MM.1S (cell line): ENCODE data around the gene MEFV.

Experiments used
- DNase-seq: peaks from one replicate; pipeline ENCODE4 v3.0.0-alpha.2; 2015
- H2AFZ ChIP-seq: fragments of 300-600 bp; sonication (generic); 2 replicates; pipeline ENCODE4 v1.6.0; 2016; ENCODE audit warnings: antibody characterized with exemption, low read length
- H3F3A ChIP-seq: fragments of 300-600 bp; sonication (generic); 2 replicates; pipeline ENCODE4 v1.6.1; 2016; ENCODE audit warnings: mild to moderate bottlenecking, antibody characterized with exemption, low read length, moderate library complexity, mixed read lengths; ENCODE audit not compliant: insufficient read depth
- H3K27ac ChIP-seq: fragments of 300-600 bp; sonication (generic); 2 replicates; pipeline ENCODE4 v1.5.1; 2016; ENCODE audit warnings: mild to moderate bottlenecking, low read length
- H3K27me3 ChIP-seq: fragments of 300-600 bp; sonication (generic); replicated peaks from 2 replicates; pipeline ENCODE4 v1.6.0; 2016; ENCODE audit warnings: low read length; ENCODE audit not compliant: insufficient read depth
- H3K36me3 ChIP-seq: fragments of 300-600 bp; sonication (generic); replicated peaks from 2 replicates; pipeline ENCODE4 v1.6.1; 2016; ENCODE audit warnings: mild to moderate bottlenecking, low read length, mixed read lengths; ENCODE audit not compliant: insufficient read depth
- H3K4me1 ChIP-seq: fragments of 300-600 bp; sonication (generic); 2 replicates; pipeline ENCODE4 v1.6.1; 2016; ENCODE audit warnings: low read length, mixed read lengths
- H3K4me2 ChIP-seq: fragments of 300-600 bp; sonication (generic); 2 replicates; pipeline ENCODE4 v1.6.0; 2016; ENCODE audit warnings: low read depth, low read length
- H3K4me3 ChIP-seq: fragments of 300-600 bp; sonication (generic); 2 replicates; pipeline ENCODE4 v1.5.1; 2016; ENCODE audit warnings: low read length, mixed read lengths
- H3K79me2 ChIP-seq: fragments of 300-600 bp; sonication (generic); 2 replicates; pipeline ENCODE4 v1.6.1; 2016; ENCODE audit warnings: mixed run types, low read length, mixed read lengths
- H3K9ac ChIP-seq: fragments of 300-600 bp; sonication (generic); 2 replicates; pipeline ENCODE4 v1.6.1; 2016; ENCODE audit warnings: low read length, mixed read lengths
- H3K9me2 ChIP-seq: fragments of 300-600 bp; sonication (generic); replicated peaks from 2 replicates; pipeline ENCODE4 v1.6.1; 2016; ENCODE audit warnings: mild to moderate bottlenecking, low read length, mixed read lengths; ENCODE audit not compliant: insufficient read depth
- H3K9me3 ChIP-seq: fragments of 300-600 bp; sonication (generic); replicated peaks from 2 replicates; pipeline ENCODE4 v1.6.1; 2016; ENCODE audit warnings: mild to moderate bottlenecking, low read length, mixed read lengths; ENCODE audit not compliant: insufficient read depth
- H4K20me1 ChIP-seq: fragments of 300-600 bp; sonication (generic); 2 replicates; pipeline ENCODE4 v1.6.1; 2016; ENCODE audit warnings: mild to moderate bottlenecking, low read length, moderate library complexity, mixed read lengths; ENCODE audit not compliant: insufficient read depth
- EZH2 ChIP-seq: fragments of 300-600 bp; sonication (generic); optimal IDR thresholded peaks from 2 replicates; pipeline ENCODE3; 2017; ENCODE audit warnings: low read depth, mild to moderate bottlenecking, antibody characterized with exemption, low read length, mixed read lengths
- EZH2phosphoT487 ChIP-seq: fragments of 300-600 bp; sonication (generic); IDR thresholded peaks from 2 replicates; pipeline ENCODE4 v1.6.1; 2018; ENCODE audit warnings: antibody characterized with exemption, low read length
- TF ChIP-seq, protein P1 (sequence below): fragments of 300-600 bp; sonication (generic); IDR thresholded peaks from 2 replicates; pipeline ENCODE4 v1.5.1; 2016; ENCODE audit warnings: antibody characterized with exemption, low read length, mixed read lengths

The MEFV gene

DNA sequence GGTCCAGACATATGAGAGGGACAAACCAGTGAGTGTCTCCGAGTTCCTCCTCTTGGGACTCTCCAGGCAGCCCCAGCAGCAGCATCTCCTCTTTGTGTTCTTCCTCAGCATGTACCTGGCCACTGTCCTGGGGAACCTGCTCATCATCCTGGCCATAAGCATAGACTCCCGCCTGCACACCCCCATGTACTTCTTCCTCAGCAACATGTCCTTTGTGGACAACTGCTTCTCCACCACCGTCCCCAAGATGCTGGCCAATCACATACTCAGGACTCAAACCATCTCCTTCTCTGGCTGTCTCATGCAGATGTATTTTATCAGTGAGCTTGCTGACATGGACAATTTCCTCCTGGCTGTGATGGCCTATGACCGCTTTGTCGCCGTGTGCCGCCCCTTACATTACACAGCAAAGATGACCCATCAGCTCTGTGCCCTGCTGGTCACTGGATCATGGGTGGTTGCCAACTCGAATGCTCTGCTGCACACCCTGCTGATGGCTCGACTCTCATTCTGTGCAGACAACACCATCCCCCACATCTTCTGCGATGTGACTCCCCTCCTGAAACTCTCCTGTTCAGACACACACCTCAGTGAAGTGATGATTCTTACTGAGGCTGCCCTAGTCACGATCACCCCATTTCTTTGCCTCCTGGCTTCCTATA is 40.7 kb downstream of the MEFV start:
- no peaks in the 10 kb centered on the region for H3K27me3 ChIP-seq
- peak overlapping the region; percentile 38; the same call in 1 of the 2 replicates for H3K27ac ChIP-seq
- no peaks in the 10 kb centered on the region for H3K9me3 ChIP-seq

DNA sequence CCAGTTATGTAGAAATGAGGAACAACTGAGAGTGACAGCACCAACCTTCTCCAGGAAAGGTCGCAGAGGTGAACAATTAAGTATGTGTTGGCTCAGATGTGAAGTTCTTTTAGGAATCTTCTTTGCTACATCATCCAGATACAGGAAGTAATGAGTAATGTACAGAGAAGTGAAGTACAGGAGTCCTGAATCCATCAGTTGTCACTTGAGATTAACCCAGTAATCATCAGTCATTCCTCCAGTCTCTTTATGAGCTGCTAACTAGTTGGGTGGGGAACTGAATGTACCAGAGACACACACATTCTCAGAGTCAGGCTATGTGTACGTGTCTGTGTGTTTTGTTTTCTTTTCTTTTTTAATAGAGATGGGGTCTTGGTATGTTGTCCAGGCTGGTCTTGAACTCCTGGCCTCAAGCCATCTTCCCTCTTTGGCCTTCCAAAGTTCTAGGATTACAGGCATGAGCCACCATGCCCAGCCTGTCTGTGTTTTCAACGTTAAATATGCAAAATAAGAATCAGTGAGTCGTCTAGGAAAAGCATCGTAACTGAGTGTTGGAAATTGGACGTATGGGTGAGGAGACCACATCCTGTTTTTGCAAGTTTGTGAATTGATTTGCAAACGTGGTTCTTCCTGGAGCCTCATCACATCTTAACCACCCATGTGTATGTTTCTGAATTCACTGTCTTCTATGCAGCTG is 41.4 kb downstream of the MEFV start:
- peak overlapping the region; percentile 38; the same call in 1 of the 2 replicates for H3K27ac ChIP-seq
- peaks cover 19% of the 10 kb centered on the region for H3K4me1 ChIP-seq
- H3K36me3 ChIP-seq, result no peaks in the 10 kb centered on the region
- peak overlapping the region; percentile 10 for H3K4me2 ChIP-seq
- no peaks in the 10 kb centered on the region; the same call in 1 of the 2 replicates for H3F3A ChIP-seq
- TF ChIP-seq EZH2phosphoT487 (no peak), EZH2 (no peak)
- TF ChIP-seq, protein P1, sequence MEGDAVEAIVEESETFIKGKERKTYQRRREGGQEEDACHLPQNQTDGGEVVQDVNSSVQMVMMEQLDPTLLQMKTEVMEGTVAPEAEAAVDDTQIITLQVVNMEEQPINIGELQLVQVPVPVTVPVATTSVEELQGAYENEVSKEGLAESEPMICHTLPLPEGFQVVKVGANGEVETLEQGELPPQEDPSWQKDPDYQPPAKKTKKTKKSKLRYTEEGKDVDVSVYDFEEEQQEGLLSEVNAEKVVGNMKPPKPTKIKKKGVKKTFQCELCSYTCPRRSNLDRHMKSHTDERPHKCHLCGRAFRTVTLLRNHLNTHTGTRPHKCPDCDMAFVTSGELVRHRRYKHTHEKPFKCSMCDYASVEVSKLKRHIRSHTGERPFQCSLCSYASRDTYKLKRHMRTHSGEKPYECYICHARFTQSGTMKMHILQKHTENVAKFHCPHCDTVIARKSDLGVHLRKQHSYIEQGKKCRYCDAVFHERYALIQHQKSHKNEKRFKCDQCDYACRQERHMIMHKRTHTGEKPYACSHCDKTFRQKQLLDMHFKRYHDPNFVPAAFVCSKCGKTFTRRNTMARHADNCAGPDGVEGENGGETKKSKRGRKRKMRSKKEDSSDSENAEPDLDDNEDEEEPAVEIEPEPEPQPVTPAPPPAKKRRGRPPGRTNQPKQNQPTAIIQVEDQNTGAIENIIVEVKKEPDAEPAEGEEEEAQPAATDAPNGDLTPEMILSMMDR, result no peak
- H3K4me3 ChIP-seq, result no peak overlapping the region
- no peaks in the 10 kb centered on the region for H3K9me3 ChIP-seq
- no peaks in the 10 kb centered on the region for H3K9me2 ChIP-seq
- no peaks in the 10 kb centered on the region for H4K20me1 ChIP-seq
- no peaks in the 10 kb centered on the region for H3K27me3 ChIP-seq
- no peak overlapping the region for H3K9ac ChIP-seq
- H2AFZ ChIP-seq, result no peak overlapping the region
- no peaks in the 10 kb centered on the region for H3K79me2 ChIP-seq
- DNase-seq, result peak; percentile 57

More for the DNA sequence above, 40.7 kb downstream of the MEFV start:
- Histone ChIP-seq H3K9ac (no peak overlapping the region), H3K4me3 (no peak overlapping the region), H4K20me1 (no peaks in the 10 kb centered on the region), H3K9me2 (no peaks in the 10 kb centered on the region), H3K4me2 (peak overlapping the region; percentile 10), H3K36me3 (no peaks in the 10 kb centered on the region), H3F3A (no peaks in the 10 kb centered on the region; the same call in 1 of the 2 replicates), H2AFZ (no peak overlapping the region), H3K4me1 (peaks cover 19% of the 10 kb centered on the region), H3K79me2 (no peaks in the 10 kb centered on the region)
- no peak for TF ChIP-seq EZH2phosphoT487
- no peak for TF ChIP-seq EZH2
- TF ChIP-seq, protein P1, result no peak
- peak; percentile 13 for DNase-seq

DNA sequence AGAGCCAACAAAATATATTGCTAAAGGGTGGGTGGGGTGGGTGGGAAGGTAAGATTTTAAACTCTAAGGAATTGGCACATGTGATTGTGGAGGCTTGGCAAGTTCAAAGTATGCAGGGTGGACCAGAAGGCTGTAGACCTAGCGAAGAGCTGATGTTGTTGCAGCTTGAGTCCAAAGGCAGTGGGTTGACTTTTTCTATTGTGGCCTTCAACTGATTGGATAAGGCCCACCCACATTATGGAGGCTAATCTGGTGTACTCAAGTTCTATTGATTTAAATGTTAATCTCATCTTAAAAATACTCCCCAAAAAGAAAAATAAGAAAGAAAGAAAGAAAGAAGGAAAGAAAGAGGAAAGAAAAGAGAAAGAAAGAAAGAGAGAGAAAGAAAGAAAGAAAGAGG is 43.9 kb downstream of the MEFV start:
- TF ChIP-seq EZH2phosphoT487 (no peak), EZH2 (no peak)
- TF ChIP-seq, protein P1, result no peak
- no peak overlapping the region for H2AFZ ChIP-seq
- DNase-seq, result no peak

More for the DNA sequence above, 43.9 kb downstream of the MEFV start:
- Histone ChIP-seq H3F3A (no peaks in the 10 kb centered on the region; the same call in 1 of the 2 replicates), H3K36me3 (no peaks in the 10 kb centered on the region), H3K9ac (no peak overlapping the region), H3K9me3 (no peaks in the 10 kb centered on the region), H3K4me2 (no peak overlapping the region), H3K27ac (no peak overlapping the region), H3K9me2 (no peaks in the 10 kb centered on the region), H3K4me3 (no peak overlapping the region), H3K79me2 (no peaks in the 10 kb centered on the region), H3K27me3 (no peaks in the 10 kb centered on the region), H4K20me1 (no peaks in the 10 kb centered on the region), H3K4me1 (peaks cover 19% of the 10 kb centered on the region)
